ENCODE measurements around the gene PTHLH.

Gene PTHLH

DNA sequence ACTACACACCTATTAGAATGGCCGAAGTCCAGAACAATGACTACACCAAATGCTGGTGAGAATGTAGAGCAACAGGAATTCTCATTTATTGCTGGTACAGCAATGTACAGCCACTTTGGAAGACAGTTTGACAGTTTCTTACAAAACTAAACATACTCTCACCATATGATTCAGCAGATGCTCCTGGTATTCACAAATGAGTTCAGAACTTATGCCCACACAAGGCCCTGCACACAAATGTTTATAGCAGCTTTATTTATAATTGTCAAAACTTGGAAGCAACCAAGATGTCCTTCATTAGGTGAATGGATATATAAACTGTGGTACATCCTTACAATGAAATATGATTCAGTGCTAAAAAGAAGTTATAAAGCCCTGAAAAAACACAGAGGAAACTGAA is 38.3 kb downstream of the PTHLH start:
- DNase-seq = no peak

DNA sequence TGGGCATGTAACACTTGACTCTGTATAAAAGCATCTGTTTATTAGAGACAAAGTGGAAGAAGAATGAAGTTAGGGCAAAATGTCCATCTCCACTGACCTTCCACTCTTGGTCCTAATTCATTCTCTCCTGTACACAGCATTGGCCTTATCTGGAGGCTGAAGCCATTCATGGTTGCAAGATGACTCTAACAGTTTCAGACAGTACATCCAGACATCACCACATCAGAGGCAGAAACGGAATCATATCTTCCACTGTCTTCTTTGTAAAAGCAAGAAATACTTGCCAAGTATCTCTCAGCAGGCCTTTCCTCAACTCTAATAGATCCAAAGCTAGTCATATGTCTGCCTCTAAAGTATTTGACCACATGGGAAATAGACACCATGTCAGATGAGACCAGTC is 41.1 kb downstream of the PTHLH start:
- DNase-seq = no peak

DNA sequence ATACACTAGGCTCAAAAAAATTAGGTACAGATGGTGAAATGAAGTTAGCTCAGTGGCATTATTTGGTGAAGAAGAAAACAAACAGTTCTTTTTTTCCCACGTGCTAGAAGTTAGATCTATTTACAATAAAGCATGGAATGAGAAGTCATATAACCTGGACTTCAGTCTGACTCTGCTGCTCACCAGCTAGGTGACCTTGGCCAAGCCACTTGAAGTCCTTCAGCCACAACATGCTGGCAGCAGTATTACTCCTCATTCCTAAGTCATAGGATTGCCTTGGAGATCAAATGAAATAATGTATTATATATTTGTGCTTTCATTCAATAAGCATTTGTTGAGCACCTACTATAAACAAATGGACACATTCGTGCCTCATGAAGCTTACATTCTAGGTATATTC is 45.2 kb downstream of the PTHLH start:
- no peak for DNase-seq

DNA sequence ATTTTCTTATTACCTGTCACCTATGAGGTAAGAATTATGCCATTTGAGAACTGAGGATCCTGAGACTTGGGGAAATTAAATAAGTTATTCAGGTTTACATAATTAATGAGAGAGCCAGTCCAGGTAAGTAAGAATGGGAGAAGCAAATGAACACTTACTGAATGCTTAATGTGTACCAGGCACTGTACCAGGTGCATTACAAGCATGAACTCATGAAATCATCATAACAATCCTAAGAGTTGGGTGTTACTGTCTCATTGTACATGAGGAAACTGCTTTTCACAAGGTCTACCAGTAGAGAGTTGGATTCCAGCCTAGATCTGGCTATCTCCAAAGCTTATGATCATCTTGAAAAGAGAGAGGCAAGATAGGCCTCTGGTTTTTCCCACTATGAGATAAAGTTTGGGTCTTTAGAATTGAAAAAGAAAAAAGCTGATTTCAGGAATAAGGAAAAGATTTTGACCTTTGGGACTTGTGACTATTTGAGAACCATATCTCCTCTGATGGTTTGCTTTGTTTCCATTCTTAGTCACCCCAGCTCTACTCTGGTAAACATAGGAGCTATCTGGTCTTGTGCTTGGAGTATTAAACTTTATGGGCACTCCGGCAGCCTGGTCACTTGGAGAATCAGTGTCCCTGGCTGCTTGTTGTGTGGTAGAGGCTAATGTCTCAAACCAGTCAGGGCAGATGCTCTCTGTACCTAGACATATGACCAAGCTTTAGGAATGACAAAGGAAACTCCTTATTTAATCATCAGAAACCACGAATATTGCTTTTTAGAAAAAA is 48.0 kb downstream of the PTHLH start:
- DNase-seq = peak; percentile 20

DNA sequence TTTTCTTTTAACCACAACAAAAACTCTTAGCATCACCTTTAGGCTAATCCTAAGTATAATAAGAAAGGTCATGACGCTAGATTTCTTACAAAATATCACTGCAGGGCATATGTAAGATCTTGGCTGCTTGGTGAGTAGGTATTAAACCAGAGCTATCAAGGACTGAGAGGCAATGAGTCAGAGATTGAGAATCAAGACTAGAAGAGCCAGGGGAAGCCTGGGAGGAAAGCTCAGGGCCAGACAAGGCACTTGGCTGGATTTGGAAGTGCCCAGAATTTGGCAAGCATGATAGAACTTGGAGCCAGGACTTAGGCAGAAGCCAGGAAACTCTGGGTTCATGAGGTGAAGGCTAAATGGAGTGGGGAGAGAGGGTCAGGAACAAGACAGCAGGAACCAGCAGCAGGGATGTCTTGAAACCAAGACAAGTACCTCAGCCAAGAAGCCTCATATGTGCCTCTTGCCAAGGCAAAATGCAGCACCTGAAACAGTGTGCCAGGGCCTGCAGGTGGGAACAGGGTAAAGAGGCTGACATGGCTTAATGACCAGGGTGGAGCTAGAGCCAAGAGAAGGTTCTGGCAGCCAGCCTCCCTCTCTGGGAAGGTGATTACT is 49.9 kb downstream of the PTHLH start:
- DNase-seq = peak; percentile 45

DNA sequence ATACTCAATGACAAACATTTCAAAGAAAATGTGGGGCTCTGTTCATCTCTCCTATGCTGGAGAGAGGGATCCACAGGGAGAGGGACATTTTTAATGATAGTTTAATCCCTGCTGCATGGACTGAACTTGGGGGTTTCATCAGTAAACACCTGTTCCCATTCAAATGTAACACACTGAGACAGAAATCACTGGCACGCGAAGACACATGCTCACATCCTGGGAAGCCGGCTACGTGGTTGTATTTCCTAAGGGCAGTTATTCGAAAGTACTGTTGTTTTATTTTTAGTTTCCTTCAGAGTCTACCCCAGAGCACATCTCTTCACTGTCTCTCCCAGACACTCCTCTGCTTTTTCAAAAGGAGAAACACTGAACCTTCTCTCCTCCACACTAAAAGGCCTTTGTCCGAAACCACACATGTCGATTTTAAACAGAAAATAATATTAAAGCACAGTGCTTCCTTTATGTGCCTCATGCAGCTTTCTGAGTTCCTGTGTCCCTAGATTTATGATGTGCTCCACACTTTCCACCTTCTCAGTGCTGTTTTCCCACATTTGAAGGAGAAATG is 52.8 kb downstream of the PTHLH start:
- DNase-seq = no peak

DNA sequence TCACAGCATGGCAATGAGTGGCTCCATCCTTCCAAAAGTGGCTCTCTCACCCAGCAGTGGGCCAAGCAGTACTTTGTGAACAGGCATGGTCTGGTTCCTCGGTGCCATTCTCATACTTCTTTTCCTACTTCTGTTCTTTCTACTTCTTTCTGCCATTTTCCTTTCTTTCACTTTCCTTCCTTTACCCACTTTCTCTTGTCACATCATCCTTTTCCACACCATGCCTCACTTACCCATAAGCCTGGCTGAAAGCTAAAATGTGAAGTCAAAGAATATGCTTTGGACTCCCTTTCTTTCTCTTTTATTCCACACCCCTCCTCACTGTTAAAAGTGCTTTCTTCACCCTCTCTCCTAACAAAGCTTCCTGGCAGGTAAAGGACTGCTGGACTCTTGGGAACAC is 57.0 kb downstream of the PTHLH start:
- DNase-seq = no peak

DNA sequence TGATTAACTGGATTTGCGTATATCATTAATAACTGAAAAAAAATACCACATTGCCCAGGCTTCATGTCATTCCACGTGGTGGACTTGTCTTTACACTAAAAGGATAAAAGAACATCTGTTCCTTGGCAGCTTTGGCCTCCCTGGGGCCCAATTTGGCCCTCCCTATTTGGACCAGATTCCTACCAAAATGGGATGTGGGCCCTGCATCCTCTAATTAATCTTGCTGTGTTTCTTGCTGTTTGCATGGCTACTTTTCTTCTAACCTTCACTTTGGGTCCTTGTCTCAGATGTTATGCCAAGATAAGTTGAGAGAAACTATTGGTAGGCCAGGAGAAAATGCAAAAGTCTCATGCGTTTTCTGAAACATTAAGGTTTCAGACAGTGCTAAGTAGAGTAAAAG is 57.5 kb downstream of the PTHLH start:
- no peak for DNase-seq

DNA sequence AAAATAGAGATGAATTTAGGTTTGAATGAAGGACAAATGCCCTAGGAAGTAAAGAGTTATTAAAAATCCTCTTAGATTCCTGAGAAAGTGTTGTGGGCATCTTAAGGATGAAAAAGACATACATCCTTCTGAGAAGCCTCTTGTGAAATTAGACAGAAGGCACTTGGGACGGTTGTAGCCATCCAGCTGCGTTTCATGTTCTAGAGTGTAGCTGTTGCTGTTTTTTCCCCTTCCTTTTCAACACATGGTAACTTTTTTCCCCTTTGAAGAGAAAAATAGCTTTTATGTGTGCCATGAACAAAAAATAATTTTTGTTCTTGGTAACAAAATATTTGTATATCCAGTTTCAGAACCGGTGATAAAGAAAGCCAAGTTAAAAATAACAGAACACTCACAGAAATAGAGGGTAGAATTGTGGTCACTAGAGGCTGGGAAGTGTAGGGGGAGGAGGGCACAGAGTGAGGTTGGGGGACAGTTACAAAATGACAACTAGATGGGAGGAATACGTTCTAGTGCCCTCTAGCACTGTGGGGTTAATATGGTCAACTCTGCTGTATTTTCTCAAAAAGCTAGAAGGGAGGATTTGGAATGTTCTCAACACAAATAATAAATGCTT is 58.4 kb downstream of the PTHLH start:
- no peak for DNase-seq

DNA sequence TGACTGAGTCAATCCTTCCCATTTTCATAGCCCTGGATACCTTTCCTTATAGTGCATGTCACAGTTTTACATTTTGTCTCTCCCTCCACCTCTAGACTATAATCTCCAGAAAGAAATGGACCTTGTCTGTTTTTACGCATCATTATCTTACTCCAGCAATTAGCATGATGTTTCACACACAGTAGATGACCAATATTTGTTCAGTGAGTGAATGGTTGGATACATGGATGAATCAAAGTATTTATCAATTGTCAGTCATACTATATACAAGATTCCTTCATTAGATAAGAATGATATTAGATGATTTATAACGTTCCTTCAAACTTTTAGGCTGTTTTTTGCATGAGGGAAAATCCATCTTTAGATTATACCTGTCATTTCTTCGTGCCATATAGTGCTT is 61.1 kb downstream of the PTHLH start:
- no peak for DNase-seq

Measured in HCEC 1CT (cell line).